ENCODE data around the gene TRIM34. TPM values are rescaled to one million over a fixed set of nuclear protein-coding genes. Genes with fewer than 3 reads are reported as not detected.
"Not testable (repeated sequence)": the region's sequence is repeated elsewhere in the genome, so short reads cannot be mapped to it uniquely, and the experiment has no call there.

The TRIM34 gene
- total and polyA plus RNA-seq, 2 donors (not counting 1 experiment from before 2014, with no cell fraction given): 21.9 to 29.1 TPM

- H3K4me2 ChIP-seq (replicated peaks; ENCODE audit: low read depth, low read length, poor library complexity, severe bottlenecking); intact Hi-C loops (cut with micrococcal nuclease); H3K27me3 ChIP-seq (replicated peaks in 1 of 4; ENCODE audit: control extremely low read depth in 1 of 4, control insufficient read depth in 3 of 4, insufficient read depth in 4 of 4, low read length in 3 of 4): not testable (repeated sequence)
Measured at GRCh38 chr11:5589906-5590305, 34.9 kb upstream of the TRIM34 start.

GRCh38 chr11:5591613-5592012 is 33.2 kb upstream of the TRIM34 start:
- H3K36me3 ChIP-seq (replicated peaks in 1 of 2; ENCODE audit: control extremely low read depth in 1 of 2, control insufficient read depth in 1 of 2, extremely low read depth in 1 of 2, insufficient read depth in 2 of 2, low read length in 1 of 2): no peaks in the 10 kb centered on the region
- intact Hi-C loops (cut with micrococcal nuclease): no loop called here
- no peak overlapping the region for H3K4me3 ChIP-seq (ENCODE audit: control extremely low read depth in 1 of 5, extremely low read depth in 1 of 5, insufficient read depth in 1 of 5, low read depth in 2 of 5, low read length in 4 of 5)
- POLR2A ChIA-PET: no interaction called here
- H3K4me1 Mint-ChIP-seq: peaks cover 6% of the 10 kb centered on the region
- H3K27me3 ChIP-seq (replicated peaks in 1 of 4; ENCODE audit: control extremely low read depth in 1 of 4, control insufficient read depth in 3 of 4, insufficient read depth in 4 of 4, low read length in 3 of 4): peaks cover 0 to under 1% (median 0%) of the 10 kb centered on the region in 4 experiments
- H3K4me2 ChIP-seq (replicated peaks; ENCODE audit: low read depth, low read length, poor library complexity, severe bottlenecking): no peak overlapping the region
- no peaks in the 10 kb centered on the region for H3K9me3 ChIP-seq (ENCODE audit: control extremely low read depth in 1 of 3, control insufficient read depth in 2 of 3, insufficient read depth in 1 of 3, low read length in 2 of 3)
- CTCF ChIA-PET: interaction anchor here (0.9 to 1.5 kb wide), 3 partner anchors 8 to 216 kb away, joined by 3 to 4 read pairs (median 3); no protein-coding TSS in a partner anchor
- DNase-seq (no peak), ATAC-seq (ENCODE audit: low read depth) (no peak)
- H2AFZ ChIP-seq (ENCODE audit: insufficient read depth, low read depth, low read length, poor library complexity, severe bottlenecking): no peak overlapping the region
- no peak overlapping the region for H3K27ac Mint-ChIP-seq
- peaks cover 5 to 7% of the 10 kb centered on the region in 2 donors for H3K4me1 ChIP-seq (ENCODE audit: control insufficient read depth in 2 of 2, insufficient read depth in 2 of 2, low read length in 2 of 2)
- H3K27ac ChIP-seq (ENCODE audit: low read length in 2 of 2): no peak overlapping the region
- no peaks in the 10 kb centered on the region for H3K79me2 ChIP-seq (ENCODE audit: control insufficient read depth, insufficient read depth, low read length)
- H3K9ac ChIP-seq (ENCODE audit: low read length): no peak overlapping the region
- H3K4me3 Mint-ChIP-seq: no peak overlapping the region
- H3K27me3 Mint-ChIP-seq: peaks cover 1% of the 10 kb centered on the region
- H4K20me1 ChIP-seq (ENCODE audit: control insufficient read depth, insufficient read depth, low read length, poor library complexity, severe bottlenecking): no peaks in the 10 kb centered on the region
- no peak for TF ChIP-seq EZH2 (IDR thresholded peaks at IDR 0.05; ENCODE audit: borderline replicate concordance, insufficient read depth, low read depth, low read length, poor library complexity, severe bottlenecking)
- TF ChIP-seq, protein P1, sequence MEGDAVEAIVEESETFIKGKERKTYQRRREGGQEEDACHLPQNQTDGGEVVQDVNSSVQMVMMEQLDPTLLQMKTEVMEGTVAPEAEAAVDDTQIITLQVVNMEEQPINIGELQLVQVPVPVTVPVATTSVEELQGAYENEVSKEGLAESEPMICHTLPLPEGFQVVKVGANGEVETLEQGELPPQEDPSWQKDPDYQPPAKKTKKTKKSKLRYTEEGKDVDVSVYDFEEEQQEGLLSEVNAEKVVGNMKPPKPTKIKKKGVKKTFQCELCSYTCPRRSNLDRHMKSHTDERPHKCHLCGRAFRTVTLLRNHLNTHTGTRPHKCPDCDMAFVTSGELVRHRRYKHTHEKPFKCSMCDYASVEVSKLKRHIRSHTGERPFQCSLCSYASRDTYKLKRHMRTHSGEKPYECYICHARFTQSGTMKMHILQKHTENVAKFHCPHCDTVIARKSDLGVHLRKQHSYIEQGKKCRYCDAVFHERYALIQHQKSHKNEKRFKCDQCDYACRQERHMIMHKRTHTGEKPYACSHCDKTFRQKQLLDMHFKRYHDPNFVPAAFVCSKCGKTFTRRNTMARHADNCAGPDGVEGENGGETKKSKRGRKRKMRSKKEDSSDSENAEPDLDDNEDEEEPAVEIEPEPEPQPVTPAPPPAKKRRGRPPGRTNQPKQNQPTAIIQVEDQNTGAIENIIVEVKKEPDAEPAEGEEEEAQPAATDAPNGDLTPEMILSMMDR (IDR thresholded peaks at IDR 0.05): no peak
- H3K9me3 Mint-ChIP-seq (ENCODE audit: insufficient read depth): no peaks in the 10 kb centered on the region
- WGBS (ENCODE audit: insufficient coverage): 100% methylated on average over 1 of the region's 3 CpGs

More at GRCh38 chr11:5589906-5590305, 34.9 kb upstream of the TRIM34 start:
- H2AFZ ChIP-seq (ENCODE audit: insufficient read depth, low read depth, low read length, poor library complexity, severe bottlenecking); H3K4me3 Mint-ChIP-seq; H3K9me3 Mint-ChIP-seq (ENCODE audit: insufficient read depth); DNase-seq; H3K27me3 Mint-ChIP-seq; CTCF ChIA-PET; H3K27ac Mint-ChIP-seq; H3K4me1 Mint-ChIP-seq; H3K79me2 ChIP-seq (ENCODE audit: control insufficient read depth, insufficient read depth, low read length); H3K4me1 ChIP-seq (ENCODE audit: control insufficient read depth in 2 of 2, insufficient read depth in 2 of 2, low read length in 2 of 2); POLR2A ChIA-PET; H3K9ac ChIP-seq (ENCODE audit: low read length); H3K4me3 ChIP-seq (ENCODE audit: control extremely low read depth in 1 of 5, extremely low read depth in 1 of 5, insufficient read depth in 1 of 5, low read depth in 2 of 5, low read length in 4 of 5); H3K9me3 ChIP-seq (ENCODE audit: control extremely low read depth in 1 of 3, control insufficient read depth in 2 of 3, insufficient read depth in 1 of 3, low read length in 2 of 3); H4K20me1 ChIP-seq (ENCODE audit: control insufficient read depth, insufficient read depth, low read length, poor library complexity, severe bottlenecking); H3K36me3 ChIP-seq (replicated peaks in 1 of 2; ENCODE audit: control extremely low read depth in 1 of 2, control insufficient read depth in 1 of 2, extremely low read depth in 1 of 2, insufficient read depth in 2 of 2, low read length in 1 of 2); H3K27ac ChIP-seq (ENCODE audit: low read length in 2 of 2); ATAC-seq (ENCODE audit: low read depth): not testable (repeated sequence)
- WGBS (ENCODE audit: insufficient coverage): 96% methylated on average over 31 of the region's 31 CpGs
